IMR-90 (cell line): Measurements from ENCODE around the gene VCL. TPM values are rescaled to one million over a fixed set of nuclear protein-coding genes. Genes with fewer than 3 reads are reported as not detected.

Source experiments
- ATAC-seq: fragments of 200-7000 bp; cut with Tn5 transposase; 2 replicates; pipeline ENCODE4 v1.9.1; 2020; ENCODE audit warnings: low read depth, mild to moderate bottlenecking, moderate library complexity
- BruUV-seq: library from RNA; stranded (reverse); fragments of 400-500 nt; replicated peaks from 2 replicates; lab custom pipeline; 2021; lab: Mats Ljungman, UMichigan
- CTCF ChIA-PET: fragments of 300-600 bp; formaldehyde crosslinking; extraction: SDS; loops from one replicate; lab custom pipeline; 2021; ENCODE audit warnings: antibody characterized with exemption; lab: Yijun Ruan, JAX
- POLR2A ChIA-PET: fragments of 300-600 bp; sonication (Branson Sonifier 250); formaldehyde crosslinking; loops from one replicate; lab custom pipeline; 2022; ENCODE audit warnings: antibody characterized with exemption; ENCODE audit not compliant: unreplicated experiment; lab: Charles Lee
- DNase-seq: peaks from one replicate; pipeline ENCODE4 v3.0.0; 2013
- H2AFZ ChIP-seq: replicated peaks from 2 replicates; pipeline ENCODE3; 2013; ENCODE audit warnings: low read length, mild to moderate bottlenecking; ENCODE audit not compliant: poor library complexity
- H2AK5ac ChIP-seq: 2 replicates; pipeline ENCODE4 v1.6.1; 2013; ENCODE audit warnings: low read depth, low read length, inconsistent platforms
- H2AK9ac ChIP-seq: replicated peaks from 2 replicates; pipeline ENCODE3; 2013; ENCODE audit warnings: mild to moderate bottlenecking, low read depth, low read length, moderate library complexity; ENCODE audit not compliant: poor library complexity
- H2BK120ac ChIP-seq: 2 replicates; pipeline ENCODE4 v1.6.1; 2013; ENCODE audit warnings: low read depth, low read length, inconsistent platforms
- H2BK15ac ChIP-seq: 3 replicates; pipeline ENCODE4 v1.6.1; 2013; ENCODE audit warnings: low read depth, low read length, inconsistent platforms
- H2BK20ac ChIP-seq: 2 replicates; pipeline ENCODE4 v1.6.1; 2013; ENCODE audit warnings: low read depth, mild to moderate bottlenecking, inconsistent platforms, low read length, moderate library complexity
- H2BK5ac ChIP-seq: 2 replicates; pipeline ENCODE4 v1.6.1; 2013; ENCODE audit warnings: mild to moderate bottlenecking, low read depth, low read length, inconsistent platforms; ENCODE audit not compliant: poor library complexity, severe bottlenecking
- H3K14ac ChIP-seq: replicated peaks from 2 replicates; pipeline ENCODE4 v1.6.1; 2013; ENCODE audit warnings: low read depth, low read length, inconsistent platforms
- H3K18ac ChIP-seq: 2 replicates; pipeline ENCODE4 v1.6.1; 2013; ENCODE audit warnings: low read depth, low read length, control low read depth
- H3K23ac ChIP-seq: 2 replicates; pipeline ENCODE4 v1.6.1; 2013; ENCODE audit warnings: low read depth, low read length, inconsistent platforms
- H3K27ac ChIP-seq: 2 replicates; pipeline ENCODE4 v1.5.1; 2013; ENCODE audit warnings: mild to moderate bottlenecking, control low read depth, low read length; ENCODE audit not compliant: insufficient read depth
- H3K27me3 ChIP-seq: 2 replicates; pipeline ENCODE4 v1.6.1; 2013; ENCODE audit warnings: low read length; ENCODE audit not compliant: control insufficient read depth, insufficient read depth
- H3K36me3 ChIP-seq: 2 replicates; pipeline ENCODE4 v1.6.1; 2013; ENCODE audit warnings: low read length, mixed read lengths; ENCODE audit not compliant: control insufficient read depth, insufficient read depth
- H3K4ac ChIP-seq: 2 replicates; pipeline ENCODE4 v1.6.1; 2013; ENCODE audit warnings: low read depth, low read length, inconsistent platforms
- H3K4me1 ChIP-seq: 2 replicates; pipeline ENCODE4 v1.6.1; 2013; ENCODE audit warnings: low read length, mixed read lengths; ENCODE audit not compliant: control insufficient read depth, insufficient read depth
- H3K4me2 ChIP-seq: 2 replicates; pipeline ENCODE4 v1.6.1; 2013; ENCODE audit warnings: low read depth, mild to moderate bottlenecking, control low read depth, low read length, moderate library complexity
- H3K4me3 ChIP-seq: 2 replicates; pipeline ENCODE4 v1.5.1; 2013; ENCODE audit warnings: low read depth, mild to moderate bottlenecking, control low read depth, low read length, moderate library complexity; ENCODE audit not compliant: insufficient read depth
- H3K56ac ChIP-seq: 2 replicates; pipeline ENCODE4 v1.6.1; 2013; ENCODE audit warnings: low read length, inconsistent platforms; ENCODE audit not compliant: insufficient read depth; ENCODE audit errors: extremely low read depth
- H3K79me1 ChIP-seq, 2 experiments: 2 replicates each; pipeline ENCODE4 v1.6.1; 2013; ENCODE audit warnings: low read length in 2 of 2, inconsistent platforms in 1 of 2, low read depth in 1 of 2
- H3K9ac ChIP-seq: 2 replicates; pipeline ENCODE4 v1.6.1; 2013; ENCODE audit warnings: low read depth, low read length, control low read depth
- H3K9me1 ChIP-seq: 2 replicates; pipeline ENCODE4 v1.6.1; 2013; ENCODE audit warnings: low read length, inconsistent platforms; ENCODE audit not compliant: insufficient read depth
- H3K9me3 ChIP-seq: 2 replicates; pipeline ENCODE4 v1.6.1; 2013; ENCODE audit warnings: low read length; ENCODE audit not compliant: control insufficient read depth, insufficient read depth
- H4K20me1 ChIP-seq: 2 replicates; pipeline ENCODE4 v1.6.1; 2013; ENCODE audit warnings: low read length, inconsistent platforms; ENCODE audit not compliant: insufficient read depth
- H4K5ac ChIP-seq: 2 replicates; pipeline ENCODE4 v1.6.1; 2013; ENCODE audit warnings: mild to moderate bottlenecking, low read depth, low read length, control low read depth
- H4K8ac ChIP-seq, 2 experiments: 2 replicates each; pipeline ENCODE4 v1.6.1; 2013; ENCODE audit warnings: low read depth in 2 of 2, low read length in 2 of 2, control low read depth in 1 of 2, inconsistent platforms in 1 of 2
- H4K91ac ChIP-seq: 2 replicates; pipeline ENCODE4 v1.6.1; 2013; ENCODE audit warnings: low read depth, low read length, inconsistent platforms; ENCODE audit not compliant: insufficient read depth
- BHLHE40 ChIP-seq: fragments of 150-350 bp; IDR thresholded peaks from 2 replicates; pipeline ENCODE4 v1.6.1; 2016; ENCODE audit warnings: mild to moderate bottlenecking, low read depth, low read length
- CEBPB ChIP-seq: IDR thresholded peaks from 2 replicates; pipeline ENCODE4 v1.6.1; 2012; ENCODE audit warnings: low read depth, low read length, improper control_type of control experiment
- CHD1 ChIP-seq: IDR thresholded peaks from 2 replicates; pipeline ENCODE4 v1.6.1; 2012; ENCODE audit warnings: low read depth, low read length, improper control_type of control experiment
- ELK1 ChIP-seq: fragments of 150-350 bp; IDR thresholded peaks from 2 replicates; pipeline ENCODE4 v1.6.1; 2016; ENCODE audit warnings: low read depth, mild to moderate bottlenecking, low read length, moderate library complexity, borderline replicate concordance
- FOS ChIP-seq: fragments of 150-350 bp; IDR thresholded peaks from 2 replicates; pipeline ENCODE4 v1.6.1; 2016; ENCODE audit warnings: low read depth, low read length
- MAFK ChIP-seq: IDR thresholded peaks from 2 replicates; pipeline ENCODE4 v1.6.1; 2012; ENCODE audit warnings: low read depth, low read length, improper control_type of control experiment
- MAZ ChIP-seq: IDR thresholded peaks from 2 replicates; pipeline ENCODE4 v1.6.1; 2012; ENCODE audit warnings: low read depth, mild to moderate bottlenecking, low read length, improper control_type of control experiment, moderate library complexity, borderline replicate concordance
- MXI1 ChIP-seq: IDR thresholded peaks from 2 replicates; pipeline ENCODE4 v1.6.1; 2012; ENCODE audit warnings: low read depth, mild to moderate bottlenecking, low read length, moderate library complexity, borderline replicate concordance
- NFE2L2 ChIP-seq: fragments of 150-350 bp; IDR thresholded peaks from 2 replicates; pipeline ENCODE4 v1.6.1; 2016; ENCODE audit warnings: low read depth, mild to moderate bottlenecking, low read length
- POLR2A ChIP-seq: IDR thresholded peaks from 2 replicates; pipeline ENCODE4 v1.6.1; 2012; ENCODE audit warnings: mild to moderate bottlenecking, low read depth, low read length
- RAD21 ChIP-seq: IDR thresholded peaks from 2 replicates; pipeline ENCODE4 v1.6.1; 2012; ENCODE audit warnings: low read length, improper control_type of control experiment
- RCOR1 ChIP-seq: IDR thresholded peaks from 2 replicates; pipeline ENCODE4 v1.6.1; 2012; ENCODE audit warnings: mild to moderate bottlenecking, low read length, improper control_type of control experiment; ENCODE audit not compliant: insufficient replicate concordance
- RFX5 ChIP-seq: IDR thresholded peaks from 2 replicates; pipeline ENCODE4 v1.8.0; 2012; ENCODE audit warnings: low read depth, mild to moderate bottlenecking, low read length, moderate library complexity
- SMC3 ChIP-seq: fragments of 150-350 bp; IDR thresholded peaks from 2 replicates; pipeline ENCODE4 v1.6.1; 2016; ENCODE audit warnings: low read depth, mild to moderate bottlenecking, antibody characterized with exemption, low read length, moderate library complexity
- USF2 ChIP-seq: fragments of 150-350 bp; IDR thresholded peaks from 2 replicates; pipeline ENCODE4 v1.6.1; 2017; ENCODE audit warnings: mild to moderate bottlenecking, antibody characterized with exemption, low read length, low read depth
- WGBS, 2 experiments: methylation state at CpG; one replicate each; pipeline versions ENCODE4 v1.1.5 to v1.1.7; 2013; ENCODE audit warnings: missing lambda C conversion rate in 2 of 2; ENCODE audit not compliant: insufficient read length in 1 of 2; ENCODE audit errors: extremely low coverage in 2 of 2; 5-methylcytosine and 5-hydroxymethylcytosine counted together
- dilution Hi-C: fragments of 300-500 bp; cut with HindIII; formaldehyde crosslinking; loops from one replicate; pipeline ENCODE4 v1.14.3; 2018; ENCODE audit warnings: low sequenced_read_pairs; ENCODE audit not compliant: unreplicated experiment
- in situ Hi-C: fragments of 300-500 bp; cut with MboI; formaldehyde crosslinking; loops from 3 replicates; pipeline ENCODE4 v1.14.3; 2019; ENCODE audit warnings: low sequenced_read_pairs, inconsistent platforms, mixed read lengths
- intact Hi-C: fragments of 100-400 bp; cut with micrococcal nuclease; formaldehyde crosslinking; loops from 2 replicates; pipeline ENCODE4 v1.10.0; 2022
- polyA plus RNA-seq, 3 experiments: library from polyadenylated mRNA; depleted of rRNA; stranded (reverse); fragments of >200 nt; gene quantifications; 2 replicates each; pipeline ENCODE4 v1.2.3, GENCODE V29; 2012; ENCODE audit warnings: low replicate concordance in 1 of 3
- total RNA-seq: library from RNA; depleted of rRNA; stranded (reverse); fragments of >200 nt; gene quantifications from 2 replicates; pipeline ENCODE4 v1.2.3, GENCODE V29; 2012
- TF ChIP-seq, protein P1 (sequence below): conservative IDR thresholded peaks from 2 replicates; pipeline ENCODE4 v1.5.1; 2012; ENCODE audit warnings: mild to moderate bottlenecking, low read depth, low read length, improper control_type of control experiment

Gene VCL
- total and polyA plus RNA-seq, 2 of the 4 experiments (the other 2 are of a cell fraction): 227 to 283 TPM

- no peak overlapping the region for H3K23ac ChIP-seq
- H2BK5ac ChIP-seq: no peak overlapping the region
- no peaks in the 10 kb centered on the region for H3K4me1 ChIP-seq
- DNase-seq (no peak), ATAC-seq (no peak)
- H3K36me3 ChIP-seq: no peaks in the 10 kb centered on the region
- BruUV-seq: no TSS peak
- H4K20me1 ChIP-seq: no peaks in the 10 kb centered on the region
- no peak overlapping the region for H3K4me3 ChIP-seq
- no peak overlapping the region for H2BK120ac ChIP-seq
- H3K56ac ChIP-seq: no peak overlapping the region
- no peaks in the 10 kb centered on the region for H3K9me3 ChIP-seq
- no peaks in the 10 kb centered on the region for H3K27me3 ChIP-seq
- dilution Hi-C loops (no loop called here), intact Hi-C loops (no loop called here), in situ Hi-C loops (no loop called here)
- no peak overlapping the region for H2BK20ac ChIP-seq
- no peak overlapping the region for H4K91ac ChIP-seq
- no peak overlapping the region for H3K14ac ChIP-seq
- H3K27ac ChIP-seq: no peak overlapping the region
- H3K4me2 ChIP-seq: no peak overlapping the region
- no CpG with 5 or more reads among the region's 3 CpGs for WGBS, 2 experiments
- no peak overlapping the region for H2AK5ac ChIP-seq
- no peak overlapping the region for H4K8ac ChIP-seq
- H3K9ac ChIP-seq: no peak overlapping the region
- POLR2A ChIA-PET: no interaction called here
- H2AK9ac ChIP-seq: no peak overlapping the region
- CTCF ChIA-PET: interaction anchor here (1.0 kb wide), 1 partner anchor 23 kb away, joined by 5 read pairs; no protein-coding TSS in a partner anchor
- H3K9me1 ChIP-seq: no peaks in the 10 kb centered on the region
- no peaks in the 10 kb centered on the region for H3K79me1 ChIP-seq
- TF ChIP-seq MAZ (no peak), CHD1 (no peak), NFE2L2 (no peak), ELK1 (no peak), MXI1 (no peak), POLR2A (no peak), BHLHE40 (no peak), RCOR1 (no peak), CEBPB (no peak), MAFK (no peak), RAD21 (no peak), USF2 (no peak), FOS (no peak), RFX5 (no peak), SMC3 (no peak)
- TF ChIP-seq, protein P1, sequence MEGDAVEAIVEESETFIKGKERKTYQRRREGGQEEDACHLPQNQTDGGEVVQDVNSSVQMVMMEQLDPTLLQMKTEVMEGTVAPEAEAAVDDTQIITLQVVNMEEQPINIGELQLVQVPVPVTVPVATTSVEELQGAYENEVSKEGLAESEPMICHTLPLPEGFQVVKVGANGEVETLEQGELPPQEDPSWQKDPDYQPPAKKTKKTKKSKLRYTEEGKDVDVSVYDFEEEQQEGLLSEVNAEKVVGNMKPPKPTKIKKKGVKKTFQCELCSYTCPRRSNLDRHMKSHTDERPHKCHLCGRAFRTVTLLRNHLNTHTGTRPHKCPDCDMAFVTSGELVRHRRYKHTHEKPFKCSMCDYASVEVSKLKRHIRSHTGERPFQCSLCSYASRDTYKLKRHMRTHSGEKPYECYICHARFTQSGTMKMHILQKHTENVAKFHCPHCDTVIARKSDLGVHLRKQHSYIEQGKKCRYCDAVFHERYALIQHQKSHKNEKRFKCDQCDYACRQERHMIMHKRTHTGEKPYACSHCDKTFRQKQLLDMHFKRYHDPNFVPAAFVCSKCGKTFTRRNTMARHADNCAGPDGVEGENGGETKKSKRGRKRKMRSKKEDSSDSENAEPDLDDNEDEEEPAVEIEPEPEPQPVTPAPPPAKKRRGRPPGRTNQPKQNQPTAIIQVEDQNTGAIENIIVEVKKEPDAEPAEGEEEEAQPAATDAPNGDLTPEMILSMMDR: no peak
- no peak overlapping the region for H4K5ac ChIP-seq
- H3K18ac ChIP-seq: no peak overlapping the region
- H2BK15ac ChIP-seq: no peak overlapping the region
- no peak overlapping the region for H3K4ac ChIP-seq
- H2AFZ ChIP-seq: no peak overlapping the region
These were observed 16.1 kb upstream of the VCL start for GRCh38 chr10:73981812-73982211.
